ENCODE measurements around the gene EXOC4. TPM values are rescaled to one million over a fixed set of nuclear protein-coding genes. Genes with fewer than 3 reads are reported as not detected.

Gene EXOC4
- total and polyA plus RNA-seq, 2 experiments from 2014 or later, result 23.9 to 51.7 TPM

GRCh38 chr7:134021836-134022235 is 769.0 kb downstream of the EXOC4 start:
- no peak overlapping the region for H3K27ac ChIP-seq
- DNase-seq, result no peak
- no peaks in the 10 kb centered on the region for H3K9me3 ChIP-seq (ENCODE audit: low read depth)
- no peaks in the 10 kb centered on the region for H3K4me1 ChIP-seq (ENCODE audit: insufficient read depth)
- no peaks in the 10 kb centered on the region for H4K20me1 ChIP-seq (ENCODE audit: insufficient read depth)
- H2AFZ ChIP-seq, result no peak overlapping the region
- in situ Hi-C loops (cut with MboI), result no loop called here
- H3K9me2 ChIP-seq (ENCODE audit: insufficient read depth), result no peaks in the 10 kb centered on the region
- no peak overlapping the region for H3K4me3 ChIP-seq
- H3K4me2 ChIP-seq (ENCODE audit: unreplicated experiment), result no peak overlapping the region
- H3K9ac ChIP-seq, result no peak overlapping the region
- WGBS, 2 experiments (ENCODE audit: low coverage in 1 of 2, low lambda C conversion rate in 2 of 2, missing lambda C conversion rate in 2 of 2), result 92 to 93% methylated on average over 1 of the region's 1 CpG
- H3K27me3 ChIP-seq (replicated peaks; ENCODE audit: insufficient read depth), result no peaks in the 10 kb centered on the region
- TF ChIP-seq EZH2 (IDR thresholded peaks at IDR 0.05; ENCODE audit: insufficient read depth, poor library complexity, severe bottlenecking) (no peak), EZH2phosphoT487 (IDR thresholded peaks at IDR 0.05; ENCODE audit: insufficient read depth, low read depth) (no peak)
- no peaks in the 10 kb centered on the region; the same call in 1 of the 2 replicates for H3K36me3 ChIP-seq (ENCODE audit: low read depth)
- H3K79me2 ChIP-seq (ENCODE audit: insufficient read depth), result no peaks in the 10 kb centered on the region
- H3F3A ChIP-seq (ENCODE audit: insufficient read depth), result no peaks in the 10 kb centered on the region

DNA sequence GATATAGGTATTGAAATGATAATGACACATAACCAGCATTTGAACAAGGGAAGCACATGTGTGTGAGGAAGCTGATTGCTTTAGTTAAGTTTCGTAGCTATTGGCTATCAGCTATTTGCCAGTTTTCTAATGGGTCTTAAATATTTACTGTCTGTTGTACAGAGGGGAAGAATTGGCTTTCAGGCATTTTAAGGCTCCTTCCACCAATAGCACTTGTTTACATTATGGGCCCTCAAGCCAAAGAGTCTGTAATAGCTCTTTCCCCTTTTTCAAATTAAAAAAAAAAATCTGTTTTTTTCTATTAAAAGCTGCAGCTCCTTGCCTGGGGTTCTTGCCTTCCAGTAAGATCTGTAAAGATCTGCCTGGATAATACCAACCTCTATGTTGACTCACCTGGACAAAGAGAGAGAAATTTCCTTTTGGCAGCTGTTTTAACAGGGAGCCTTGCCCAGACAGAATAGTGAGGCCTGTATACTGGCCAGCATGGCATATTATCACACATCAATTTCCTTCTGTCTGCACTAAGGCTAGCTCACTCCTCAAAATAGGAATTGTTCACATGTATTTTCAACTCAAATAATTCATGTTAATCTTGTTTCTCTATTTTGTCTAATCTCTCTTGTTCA is 769.5 kb downstream of the EXOC4 start:
- Histone ChIP-seq H3K27me3 (replicated peaks; ENCODE audit: insufficient read depth) (no peaks in the 10 kb centered on the region), H4K20me1 (ENCODE audit: insufficient read depth) (no peaks in the 10 kb centered on the region), H3K4me2 (ENCODE audit: unreplicated experiment) (no peak overlapping the region), H3K9me3 (ENCODE audit: low read depth) (no peaks in the 10 kb centered on the region), H3K27ac (no peak overlapping the region), H3F3A (ENCODE audit: insufficient read depth) (no peaks in the 10 kb centered on the region), H3K36me3 (ENCODE audit: low read depth) (no peaks in the 10 kb centered on the region; the same call in 1 of the 2 replicates), H3K4me3 (no peak overlapping the region), H3K4me1 (ENCODE audit: insufficient read depth) (no peaks in the 10 kb centered on the region), H2AFZ (no peak overlapping the region), H3K9ac (no peak overlapping the region), H3K9me2 (ENCODE audit: insufficient read depth) (no peaks in the 10 kb centered on the region), H3K79me2 (ENCODE audit: insufficient read depth) (no peaks in the 10 kb centered on the region)
- 93 to 100% methylated on average over 1 of the region's 1 CpG for WGBS, 2 experiments (ENCODE audit: low coverage in 1 of 2, low lambda C conversion rate in 2 of 2, missing lambda C conversion rate in 2 of 2)
- peak; percentile 1 for DNase-seq
- in situ Hi-C loops (cut with MboI), result no loop called here
- TF ChIP-seq EZH2phosphoT487 (IDR thresholded peaks at IDR 0.05; ENCODE audit: insufficient read depth, low read depth), result no peak
- TF ChIP-seq EZH2 (IDR thresholded peaks at IDR 0.05; ENCODE audit: insufficient read depth, poor library complexity, severe bottlenecking), result no peak

GRCh38 chr7:134024739-134025138 is 771.9 kb downstream of the EXOC4 start:
- Histone ChIP-seq H3K36me3 (ENCODE audit: low read depth) (no peaks in the 10 kb centered on the region; the same call in 1 of the 2 replicates), H3F3A (ENCODE audit: insufficient read depth) (no peaks in the 10 kb centered on the region), H4K20me1 (ENCODE audit: insufficient read depth) (no peaks in the 10 kb centered on the region), H3K9ac (no peak overlapping the region), H3K4me3 (no peak overlapping the region), H3K4me2 (ENCODE audit: unreplicated experiment) (no peak overlapping the region), H3K27me3 (replicated peaks; ENCODE audit: insufficient read depth) (no peaks in the 10 kb centered on the region), H3K9me3 (ENCODE audit: low read depth) (no peaks in the 10 kb centered on the region), H3K9me2 (ENCODE audit: insufficient read depth) (no peaks in the 10 kb centered on the region), H2AFZ (no peak overlapping the region), H3K79me2 (ENCODE audit: insufficient read depth) (no peaks in the 10 kb centered on the region), H3K4me1 (ENCODE audit: insufficient read depth) (no peaks in the 10 kb centered on the region), H3K27ac (no peak overlapping the region)
- 95 to 100% methylated on average over 2 of the region's 2 CpGs for WGBS, 2 experiments (ENCODE audit: low coverage in 1 of 2, low lambda C conversion rate in 2 of 2, missing lambda C conversion rate in 2 of 2)
- DNase-seq, result no peak
- no peak for TF ChIP-seq EZH2 (IDR thresholded peaks at IDR 0.05; ENCODE audit: insufficient read depth, poor library complexity, severe bottlenecking)
- TF ChIP-seq EZH2phosphoT487 (IDR thresholded peaks at IDR 0.05; ENCODE audit: insufficient read depth, low read depth), result no peak
- in situ Hi-C loops (cut with MboI), result no loop called here

DNA sequence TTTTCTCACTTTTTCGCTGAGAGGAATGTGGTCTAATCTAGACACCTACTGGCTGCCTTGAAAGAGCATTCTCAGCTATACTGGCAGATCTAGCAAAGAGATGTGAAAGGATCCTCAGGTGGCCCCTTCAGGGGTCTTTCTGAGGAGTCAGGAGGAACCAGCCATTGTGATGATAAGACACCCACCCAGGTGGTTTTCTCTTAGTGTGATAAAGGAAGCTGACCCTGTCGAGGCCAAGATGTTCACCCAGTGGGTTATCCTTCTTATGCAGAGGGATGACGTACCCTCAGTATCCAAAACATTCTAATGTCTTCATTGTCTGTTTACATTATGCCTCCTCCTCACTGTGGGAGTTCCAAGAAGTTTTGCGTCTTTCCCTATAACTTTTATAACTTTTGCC is 776.0 kb downstream of the EXOC4 start:
- no peak overlapping the region for H2AFZ ChIP-seq
- no peaks in the 10 kb centered on the region for H3K27me3 ChIP-seq (replicated peaks; ENCODE audit: insufficient read depth)
- H3K4me2 ChIP-seq (ENCODE audit: unreplicated experiment), result no peak overlapping the region
- H3K9me3 ChIP-seq (ENCODE audit: low read depth), result no peaks in the 10 kb centered on the region
- H3K27ac ChIP-seq, result no peak overlapping the region
- H3K4me1 ChIP-seq (ENCODE audit: insufficient read depth), result no peaks in the 10 kb centered on the region
- in situ Hi-C loops (cut with MboI), result no loop called here
- H3K9ac ChIP-seq, result no peak overlapping the region
- H3K4me3 ChIP-seq, result no peak overlapping the region
- no peaks in the 10 kb centered on the region for H3K9me2 ChIP-seq (ENCODE audit: insufficient read depth)
- 93 to 94% methylated on average over 4 of the region's 4 CpGs for WGBS, 2 experiments (ENCODE audit: low coverage in 1 of 2, low lambda C conversion rate in 2 of 2, missing lambda C conversion rate in 2 of 2)
- H3F3A ChIP-seq (ENCODE audit: insufficient read depth), result no peaks in the 10 kb centered on the region
- TF ChIP-seq EZH2phosphoT487 (IDR thresholded peaks at IDR 0.05; ENCODE audit: insufficient read depth, low read depth), result no peak
- no peak for TF ChIP-seq EZH2 (IDR thresholded peaks at IDR 0.05; ENCODE audit: insufficient read depth, poor library complexity, severe bottlenecking)
- no peaks in the 10 kb centered on the region for H3K79me2 ChIP-seq (ENCODE audit: insufficient read depth)
- no peaks in the 10 kb centered on the region for H4K20me1 ChIP-seq (ENCODE audit: insufficient read depth)
- H3K36me3 ChIP-seq (ENCODE audit: low read depth), result no peaks in the 10 kb centered on the region; the same call in 1 of the 2 replicates
- no peak for DNase-seq
